Tibial nerve (tissue), 4 donors: ENCODE data around the gene C1orf198. TPM values are rescaled to one million over a fixed set of nuclear protein-coding genes. Genes with fewer than 3 reads are reported as not detected.

ENCODE experiments used
- DNase-seq, 2 donors: peaks; one replicate each; pipeline ENCODE4 v3.0.0-alpha.2; 2019; ENCODE audit warnings: low spot score in 2 of 2
- H3K27ac ChIP-seq, 4 donors: fragments of 200-600 bp; sonication (generic) in 3 of 4; one replicate each; pipeline ENCODE4 v1.5.1; 2017 to 2019; ENCODE audit warnings: mild to moderate bottlenecking in 1 of 4
- H3K27me3 ChIP-seq, 2 donors: fragments of 200-600 bp; sonication (generic) in 1 of 2; one replicate each; pipeline versions ENCODE4 v1.5.1 to v1.6.0; 2017 to 2019
- H3K36me3 ChIP-seq, 3 donors: fragments of 200-600 bp; sonication (generic); one replicate each; pipeline ENCODE4 v1.5.1; 2018 to 2019
- H3K4me1 ChIP-seq, 4 donors: fragments of 200-600 bp; sonication (generic) in 3 of 4; one replicate each; pipeline ENCODE4 v1.5.1; 2017 to 2019
- H3K4me3 ChIP-seq, 4 donors: fragments of 200-600 bp; sonication (generic) in 3 of 4; one replicate each; pipeline ENCODE4 v1.5.1; 2017 to 2019; ENCODE audit warnings: mild to moderate bottlenecking in 1 of 4, moderate library complexity in 1 of 4
- H3K9me3 ChIP-seq, 4 donors: fragments of 200-600 bp; sonication (generic) in 3 of 4; one replicate each; pipeline ENCODE4 v1.5.1; 2017 to 2019
- CTCF ChIP-seq, 5 experiments: fragments of 200-600 bp in 3 of 5; fragments of 450-650 bp in 2 of 5; sonication (generic) in 3 of 5; IDR thresholded peaks; one replicate each; pipeline ENCODE4 v1.5.1; 2016 to 2019; ENCODE audit warnings: antibody characterized with exemption in 5 of 5, mild to moderate bottlenecking in 3 of 5, moderate library complexity in 2 of 5
- EP300 ChIP-seq, 2 donors: sonication (generic); formaldehyde crosslinking; IDR thresholded peaks; one replicate each; pipeline ENCODE4 v1.6.1; 2017; ENCODE audit warnings: antibody characterized with exemption in 2 of 2, mild to moderate bottlenecking in 1 of 2
- POLR2A ChIP-seq, 2 donors: fragments of 450-650 bp; IDR thresholded peaks; one replicate each; pipeline ENCODE4 v1.6.1; 2017; ENCODE audit warnings: antibody characterized with exemption in 2 of 2, mild to moderate bottlenecking in 2 of 2, moderate library complexity in 2 of 2
- WGBS, 2 donors: methylation state at CpG; one replicate each; pipeline ENCODE4 v1.1.5; 2018; 5-methylcytosine and 5-hydroxymethylcytosine counted together
- small RNA-seq: library from RNA; depleted of rRNA; stranded (forward); fragments of <200 nt; gene quantifications from one replicate; pipeline ENCODE3, GENCODE V24; 2016
- total RNA-seq, 4 donors: library from RNA; depleted of rRNA; stranded (reverse); fragments of >200 nt; gene quantifications; one replicate each; pipeline ENCODE4 v1.1.0, GENCODE V29; 2016

Gene C1orf198
- total RNA-seq, 4 donors from 2014 or later, result 91.9 to 162 (median 113) TPM

- WGBS, 2 donors, result 82 to 83% methylated on average over 5 of the region's 5 CpGs
- no peak for DNase-seq
- TF ChIP-seq EP300 (IDR thresholded peaks at IDR 0.05) (no peak), POLR2A (IDR thresholded peaks at IDR 0.05) (no peak), CTCF (IDR thresholded peaks at IDR 0.05) (no peak)
- no peak overlapping the region for H3K4me3 ChIP-seq
- no peak overlapping the region for H3K27ac ChIP-seq
- peaks cover 0 to 10% (median 5%) of the 10 kb centered on the region in 4 donors for H3K4me1 ChIP-seq
- H3K27me3 ChIP-seq, result no peaks in the 10 kb centered on the region
- no peaks in the 10 kb centered on the region for H3K36me3 ChIP-seq
- no peaks in the 10 kb centered on the region for H3K9me3 ChIP-seq
These were observed 78.3 kb downstream of the C1orf198 start for GRCh38 chr1:230790026-230790425.

DNA sequence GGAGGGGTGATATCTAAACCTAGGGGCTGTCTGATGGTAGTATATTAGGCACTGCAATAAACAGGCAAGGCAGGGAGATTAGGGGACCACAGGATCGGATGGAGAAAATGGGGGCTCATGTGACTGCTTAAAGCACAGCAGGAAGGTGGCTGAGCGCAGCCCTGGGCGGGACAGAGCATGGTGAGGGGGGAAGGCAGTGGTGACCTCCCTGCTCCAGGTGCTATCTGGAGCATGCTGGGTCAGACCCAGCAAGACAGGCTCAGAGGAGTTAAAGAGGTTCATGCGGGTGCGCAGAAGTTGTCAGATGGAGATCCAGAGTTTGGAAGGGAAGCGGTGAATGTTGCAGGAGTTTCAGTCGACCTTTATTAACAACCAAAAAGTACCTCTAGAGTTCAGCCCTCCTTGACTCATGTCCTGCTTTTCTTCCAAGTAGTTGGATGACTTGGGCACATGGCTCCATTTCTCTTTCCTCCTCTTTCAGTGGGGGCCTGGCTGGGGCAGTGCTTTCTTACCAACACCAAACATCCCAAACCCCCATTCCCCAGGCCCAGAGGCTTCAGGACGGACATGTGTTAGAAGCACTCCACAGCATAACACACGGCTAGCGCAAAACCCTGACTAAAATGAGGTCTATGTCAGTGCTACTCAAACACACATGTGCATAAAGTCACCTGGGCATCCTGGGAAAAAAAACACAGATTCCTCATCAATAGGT is 79.6 kb downstream of the C1orf198 start:
- TF ChIP-seq POLR2A (IDR thresholded peaks at IDR 0.05), result no peak
- no peak for TF ChIP-seq CTCF (IDR thresholded peaks at IDR 0.05)
- no peak for TF ChIP-seq EP300 (IDR thresholded peaks at IDR 0.05)
- H3K27ac ChIP-seq, result no peak overlapping the region

GRCh38 chr1:230787471-230787870 is 80.8 kb downstream of the C1orf198 start:
- H3K9me3 ChIP-seq, result no peaks in the 10 kb centered on the region
- WGBS, 2 donors, result 85 to 95% methylated on average over 7 of the region's 7 CpGs
- TF ChIP-seq EP300 (IDR thresholded peaks at IDR 0.05) (no peak), POLR2A (IDR thresholded peaks at IDR 0.05) (no peak), CTCF (IDR thresholded peaks at IDR 0.05) (no peak)
- no peaks in the 10 kb centered on the region for H3K36me3 ChIP-seq
- H3K4me3 ChIP-seq, result no peak overlapping the region
- no peaks in the 10 kb centered on the region for H3K27me3 ChIP-seq
- no peaks in the 10 kb centered on the region for H3K4me1 ChIP-seq
- H3K27ac ChIP-seq, result no peak overlapping the region
- DNase-seq, result no peak

More for the DNA sequence above, 79.6 kb downstream of the C1orf198 start:
- peaks cover 0 to 4% (median 1%) of the 10 kb centered on the region in 4 donors for H3K4me1 ChIP-seq
- no peaks in the 10 kb centered on the region for H3K9me3 ChIP-seq
- H3K27me3 ChIP-seq, result no peaks in the 10 kb centered on the region
- 89 to 97% methylated on average over 10 of the region's 10 CpGs for WGBS, 2 donors
- no peak overlapping the region for H3K4me3 ChIP-seq
- DNase-seq, result no peak
- no peaks in the 10 kb centered on the region for H3K36me3 ChIP-seq

Small RNA genes lying within 50 kb of the gene (small RNA-seq; reads per million reads assigned to genes)
- gene RN7SL837P, result not detected
- not detected for gene RNA5SP79

Other genes starting within 250 kb of the C1orf198 start
- gene COG2, start 226.0 kb downstream of the C1orf198 start, total RNA-seq, result 10 to 100 TPM; 16.6 to 27.3 (median 20.5) TPM
- 10 to 100 TPM in 2 of 4 donors, 1 to 10 TPM in 2; 2.7 to 25.2 (median 7.0) TPM for gene AGT, start 154.4 kb downstream of the C1orf198 start, total RNA-seq
- gene CAPN9, start 121.1 kb downstream of the C1orf198 start, total RNA-seq, result 10 to 100 TPM in 1 of 4 donors, not detected in 3; 13.1 TPM
- 10 to 100 TPM; 20.4 to 30.1 (median 25.6) TPM for gene TTC13, start 110.3 kb upstream of the C1orf198 start, total RNA-seq
- gene ARV1, start 110.6 kb upstream of the C1orf198 start, total RNA-seq, result 10 to 100 TPM; 11.6 to 25.3 (median 14.6) TPM
- gene FAM89A, start 171.7 kb upstream of the C1orf198 start, total RNA-seq, result 10 to 100 TPM; 11.1 to 63.0 (median 23.5) TPM